GM12801 (cell line): ENCODE data around the gene TPRX1.

Experiments
- TF ChIP-seq, protein P1 (sequence below): IDR thresholded peaks from one replicate; pipeline ENCODE4 v1.5.1; 2011; ENCODE audit warnings: control low read depth; ENCODE audit not compliant: insufficient read length; ENCODE audit errors: extremely low read depth

TPRX1 gene

DNA sequence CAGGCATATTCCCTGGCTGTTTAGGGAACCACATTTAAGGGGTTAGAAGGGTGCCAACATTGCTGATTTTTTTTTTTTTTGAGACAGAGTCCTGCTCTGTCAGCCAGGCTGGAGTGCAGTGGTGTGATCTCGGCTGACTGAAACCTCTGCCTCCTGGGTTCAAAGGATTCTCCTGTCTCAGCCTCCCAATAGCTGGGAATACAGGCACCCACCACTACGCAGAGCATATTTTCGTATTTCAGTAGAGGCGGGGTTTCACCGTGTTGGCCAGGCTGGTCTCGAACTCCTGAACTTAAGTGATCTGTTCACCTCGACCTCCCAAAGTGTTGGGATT is 9.6 kb upstream of the TPRX1 start:
- TF ChIP-seq, protein P1, sequence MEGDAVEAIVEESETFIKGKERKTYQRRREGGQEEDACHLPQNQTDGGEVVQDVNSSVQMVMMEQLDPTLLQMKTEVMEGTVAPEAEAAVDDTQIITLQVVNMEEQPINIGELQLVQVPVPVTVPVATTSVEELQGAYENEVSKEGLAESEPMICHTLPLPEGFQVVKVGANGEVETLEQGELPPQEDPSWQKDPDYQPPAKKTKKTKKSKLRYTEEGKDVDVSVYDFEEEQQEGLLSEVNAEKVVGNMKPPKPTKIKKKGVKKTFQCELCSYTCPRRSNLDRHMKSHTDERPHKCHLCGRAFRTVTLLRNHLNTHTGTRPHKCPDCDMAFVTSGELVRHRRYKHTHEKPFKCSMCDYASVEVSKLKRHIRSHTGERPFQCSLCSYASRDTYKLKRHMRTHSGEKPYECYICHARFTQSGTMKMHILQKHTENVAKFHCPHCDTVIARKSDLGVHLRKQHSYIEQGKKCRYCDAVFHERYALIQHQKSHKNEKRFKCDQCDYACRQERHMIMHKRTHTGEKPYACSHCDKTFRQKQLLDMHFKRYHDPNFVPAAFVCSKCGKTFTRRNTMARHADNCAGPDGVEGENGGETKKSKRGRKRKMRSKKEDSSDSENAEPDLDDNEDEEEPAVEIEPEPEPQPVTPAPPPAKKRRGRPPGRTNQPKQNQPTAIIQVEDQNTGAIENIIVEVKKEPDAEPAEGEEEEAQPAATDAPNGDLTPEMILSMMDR, result no peak

DNA sequence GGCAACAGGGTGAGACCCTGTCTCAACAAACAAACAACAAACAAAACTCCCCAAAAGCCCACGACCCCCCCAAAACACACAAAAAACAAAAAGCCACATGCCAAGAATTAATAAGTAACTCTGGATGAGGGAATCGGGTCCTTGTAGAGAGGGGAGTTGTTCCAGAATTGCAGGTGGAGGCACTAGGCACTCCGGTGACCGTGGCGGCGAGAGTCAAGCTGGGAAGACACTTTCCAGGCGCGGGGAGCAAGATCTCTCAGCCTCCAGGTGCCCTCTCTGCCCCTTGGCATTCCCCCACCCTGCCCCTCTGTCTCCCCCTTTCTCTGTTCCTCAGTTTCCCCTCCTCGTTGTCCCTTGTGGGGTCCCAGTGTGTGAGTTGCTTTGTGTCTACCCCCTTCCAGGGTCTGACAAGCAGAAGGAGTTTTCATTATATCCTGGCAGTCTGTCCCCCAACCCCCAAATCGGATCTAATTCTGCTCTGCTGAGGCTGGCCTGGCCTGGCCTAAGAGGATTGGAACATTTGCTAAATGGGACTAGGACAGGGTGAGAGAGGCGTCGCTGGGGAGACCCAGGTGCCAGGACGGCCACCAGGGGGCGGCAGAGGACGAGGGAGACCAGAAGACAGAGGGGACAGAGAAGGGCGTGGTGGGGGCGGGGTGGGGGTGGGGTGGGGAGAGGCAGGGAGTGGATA is 9.1 kb upstream of the TPRX1 start:
- TF ChIP-seq, protein P1, result no peak

DNA sequence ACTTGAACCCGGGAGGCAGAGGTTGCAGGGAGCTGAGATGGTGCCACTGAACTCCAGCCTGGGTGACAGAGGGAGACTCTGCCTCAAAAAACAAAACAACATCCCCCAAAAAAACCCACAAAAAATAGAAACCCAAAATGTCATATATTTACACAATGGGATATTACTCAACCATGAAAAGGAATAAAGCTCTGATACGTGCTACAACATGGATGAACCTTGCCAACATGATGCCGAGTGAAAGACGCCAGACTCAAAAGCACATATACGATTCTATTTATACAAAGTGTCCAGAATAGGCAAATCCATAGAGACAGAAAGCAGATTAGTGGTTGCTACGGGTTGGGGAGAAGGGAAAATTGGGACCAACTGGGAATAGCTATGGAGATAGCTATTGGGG is 2.1 kb upstream of the TPRX1 start:
- TF ChIP-seq, protein P1, result no peak

DNA sequence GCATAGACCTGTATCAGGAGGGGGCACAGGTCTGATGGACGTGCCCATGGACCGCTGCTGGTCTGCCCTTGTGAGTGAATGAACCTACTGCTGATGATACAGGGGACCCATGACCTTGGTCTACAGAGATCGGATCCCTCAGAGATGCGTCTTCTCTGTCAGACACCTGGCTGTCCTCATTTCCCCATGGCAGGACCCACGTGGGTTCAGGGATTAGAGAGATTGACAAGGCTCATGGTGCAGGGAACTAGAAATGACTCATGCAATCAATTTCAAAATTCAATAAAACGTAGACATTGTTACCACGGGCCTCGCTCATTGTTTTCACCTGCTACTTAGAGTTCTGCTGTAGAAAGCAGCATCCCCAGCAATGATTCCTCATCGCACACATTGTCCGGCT is 962 bp upstream of the TPRX1 start:
- TF ChIP-seq, protein P1, result no peak

DNA sequence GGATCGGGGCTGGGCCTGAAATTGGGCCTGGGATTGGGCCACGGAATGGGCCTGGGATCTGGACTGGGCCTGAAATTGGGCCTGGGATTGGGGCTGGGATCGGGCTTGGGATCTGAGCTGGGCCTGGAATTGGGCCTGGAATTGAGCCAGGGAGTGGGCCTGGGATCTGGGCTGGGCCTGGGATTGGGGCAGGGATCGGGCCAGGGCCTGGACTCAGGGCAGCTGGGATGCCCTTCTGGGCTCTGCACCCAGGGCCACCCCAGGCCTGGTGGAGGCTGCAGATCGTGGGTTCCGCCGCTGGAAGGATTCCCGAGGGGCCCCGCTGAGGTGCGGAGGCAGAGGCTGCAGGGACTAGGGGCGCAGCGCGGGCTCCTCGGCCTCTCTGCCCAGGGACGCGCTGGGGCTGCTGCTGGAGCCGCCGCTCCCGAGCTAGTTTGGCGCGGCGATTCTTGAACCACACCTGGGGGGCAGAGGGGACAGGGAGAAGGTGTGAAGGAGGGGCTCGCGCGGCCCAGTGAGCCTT is 1.8 kb downstream of the TPRX1 start:
- TF ChIP-seq, protein P1, result no peak

DNA sequence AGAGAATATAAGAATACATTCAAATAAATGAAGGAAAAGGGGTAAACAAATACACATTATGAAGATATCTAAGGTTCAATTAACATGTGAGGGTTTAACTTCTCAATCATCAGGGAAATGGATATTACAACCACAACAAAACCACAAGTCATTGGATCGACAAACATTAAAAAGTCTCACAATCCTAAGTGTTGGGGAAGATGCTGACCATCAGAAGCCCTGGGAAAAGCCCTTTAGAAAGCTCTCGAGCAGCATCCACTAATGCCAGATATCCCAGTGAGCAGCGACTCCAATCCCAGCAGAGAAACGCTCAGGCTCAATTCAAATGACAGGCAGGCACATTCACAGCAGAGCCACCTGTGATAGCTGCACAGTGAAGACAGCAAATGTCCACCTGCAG is 3.1 kb downstream of the TPRX1 start:
- TF ChIP-seq, protein P1, result no peak

DNA sequence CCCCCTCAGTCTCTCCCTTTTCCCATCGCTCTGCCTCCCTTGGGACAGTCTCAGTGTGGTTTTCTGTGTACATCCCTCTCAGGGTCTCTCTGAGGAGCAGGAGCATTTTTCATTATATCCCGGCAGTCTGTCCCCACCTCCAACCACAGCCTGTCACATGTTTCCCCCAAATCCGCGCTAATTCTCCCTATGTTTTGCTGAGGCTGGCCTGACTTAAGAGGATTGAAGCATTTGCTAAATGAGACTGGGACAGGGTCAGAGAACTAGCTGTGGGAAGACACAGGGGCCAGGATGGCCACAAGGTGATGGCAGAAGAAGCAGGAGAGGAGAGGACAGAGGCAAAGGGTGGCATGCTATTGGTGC is 5.5 kb downstream of the TPRX1 start:
- TF ChIP-seq, protein P1, result no peak
